B cell (primary cell): ENCODE data around the gene STAB1. TPM values are rescaled to one million over a fixed set of nuclear protein-coding genes. Genes with fewer than 3 reads are reported as not detected.

Source experiments
- ATAC-seq: fragments of 200-7000 bp; cut with Tn5 transposase; one replicate; pipeline ENCODE4 v1.10.0; 2021; ENCODE audit warnings: low read depth, mild to moderate bottlenecking, moderate number of reproducible peaks, moderate library complexity
- CTCF ChIA-PET: fragments of 350-600 bp; sonication (Branson Sonifier 250); formaldehyde crosslinking; loops from one replicate; lab custom pipeline; 2021; ENCODE audit warnings: antibody characterized with exemption, inconsistent platforms; lab: Charles Lee
- POLR2A ChIA-PET: fragments of 350-600 bp; sonication (Branson Sonifier 250); formaldehyde crosslinking; loops from one replicate; lab custom pipeline; 2021; ENCODE audit warnings: antibody characterized with exemption; lab: Charles Lee
- DNase-seq: peaks from one replicate; pipeline ENCODE4 v3.0.0; 2013
- H2AFZ ChIP-seq: 2 replicates; pipeline ENCODE4 v1.6.1; 2012; ENCODE audit warnings: mild to moderate bottlenecking, low read depth, low read length; ENCODE audit not compliant: insufficient read depth, poor library complexity, severe bottlenecking
- H3K27ac ChIP-seq, 2 donors: 1 replicate in 1 of 2; 2 replicates in 1 of 2; pipeline ENCODE4 v1.5.1; 2012 to 2013; ENCODE audit warnings: low read length in 2 of 2, mild to moderate bottlenecking in 2 of 2, moderate library complexity in 1 of 2
- H3K27me3 ChIP-seq, 4 experiments: fragments of 200-600 bp in 1 of 4; sonication (generic) in 1 of 4; replicated peaks in 1 of 4; 1 replicate in 2 of 4; 2 replicates in 2 of 4; pipeline versions ENCODE4 v1.6.1 to v1.7.0; 2013 to 2016; ENCODE audit warnings: low read length in 3 of 4, mild to moderate bottlenecking in 2 of 4, mixed read lengths in 1 of 4, moderate library complexity in 1 of 4; ENCODE audit not compliant: insufficient read depth in 4 of 4, control insufficient read depth in 3 of 4; ENCODE audit errors: control extremely low read depth in 1 of 4
- H3K36me3 ChIP-seq, 2 experiments: replicated peaks in 1 of 2; 1 replicate in 1 of 2; 2 replicates in 1 of 2; pipeline versions ENCODE4 v1.6.1 to v1.7.1; 2013; ENCODE audit warnings: low read length in 1 of 2; ENCODE audit not compliant: insufficient read depth in 2 of 2, control insufficient read depth in 1 of 2; ENCODE audit errors: control extremely low read depth in 1 of 2, extremely low read depth in 1 of 2
- H3K4me1 ChIP-seq, 2 donors: fragments of 200-600 bp in 1 of 2; sonication (generic) in 1 of 2; 1 replicate in 1 of 2; 2 replicates in 1 of 2; pipeline versions ENCODE4 v1.5.1 to v1.6.1; 2013 to 2017; ENCODE audit warnings: low read length in 2 of 2; ENCODE audit not compliant: control insufficient read depth in 2 of 2, insufficient read depth in 2 of 2
- H3K4me2 ChIP-seq: replicated peaks from 2 replicates; pipeline ENCODE3; 2012; ENCODE audit warnings: mild to moderate bottlenecking, low read depth, low read length; ENCODE audit not compliant: poor library complexity, severe bottlenecking
- H3K4me3 ChIP-seq, 5 experiments: fragments of 200-600 bp in 1 of 5; sonication (generic) in 1 of 5; 1 replicate in 3 of 5; 2 replicates in 2 of 5; pipeline versions ENCODE4 v1.5.1 to v1.7.0; 2011 to 2016; ENCODE audit warnings: low read length in 4 of 5, mild to moderate bottlenecking in 4 of 5, low read depth in 2 of 5, control low read depth in 1 of 5, moderate library complexity in 1 of 5; ENCODE audit not compliant: insufficient read depth in 1 of 5; ENCODE audit errors: control extremely low read depth in 1 of 5, extremely low read depth in 1 of 5
- H3K79me2 ChIP-seq: fragments of 200-600 bp; sonication (generic); one replicate; pipeline ENCODE4 v1.6.0; 2016; ENCODE audit warnings: low read length; ENCODE audit not compliant: control insufficient read depth, insufficient read depth
- H3K9ac ChIP-seq: fragments of 200-600 bp; sonication (generic); 2 replicates; pipeline ENCODE4 v1.6.1; 2017; ENCODE audit warnings: mild to moderate bottlenecking, low read length, moderate library complexity
- H3K9me3 ChIP-seq, 3 donors: one replicate each; pipeline versions ENCODE4 v1.6.1 to v1.7.1; 2013; ENCODE audit warnings: low read length in 2 of 3; ENCODE audit not compliant: control insufficient read depth in 2 of 3, insufficient read depth in 1 of 3; ENCODE audit errors: control extremely low read depth in 1 of 3
- H4K20me1 ChIP-seq: 2 replicates; pipeline ENCODE4 v1.6.0; 2012; ENCODE audit warnings: mild to moderate bottlenecking, low read length; ENCODE audit not compliant: insufficient read depth, control insufficient read depth, poor library complexity, severe bottlenecking
- H3K27ac Mint-ChIP-seq: one replicate; pipeline ENCODE4 v1.8.0; 2021; ENCODE audit warnings: mixed read lengths
- H3K27me3 Mint-ChIP-seq: one replicate; pipeline ENCODE4 v1.8.0; 2021; ENCODE audit warnings: mixed read lengths
- H3K4me1 Mint-ChIP-seq: one replicate; pipeline ENCODE4 v1.8.0; 2021; ENCODE audit warnings: mixed read lengths
- H3K4me3 Mint-ChIP-seq: one replicate; pipeline ENCODE4 v1.8.0; 2021; ENCODE audit warnings: mixed read lengths
- H3K9me3 Mint-ChIP-seq: one replicate; pipeline ENCODE4 v1.8.0; 2022; ENCODE audit warnings: mixed read lengths; ENCODE audit not compliant: insufficient read depth
- EZH2 ChIP-seq: IDR thresholded peaks from 2 replicates; pipeline ENCODE4 v1.6.1; 2012; ENCODE audit warnings: borderline replicate concordance, low read depth, mild to moderate bottlenecking, moderate library complexity, low read length; ENCODE audit not compliant: insufficient read depth, poor library complexity, severe bottlenecking
- WGBS: methylation state at CpG from one replicate; pipeline ENCODE4 v1.1.5; 2013; ENCODE audit warnings: missing lambda C conversion rate; ENCODE audit not compliant: insufficient coverage; 5-methylcytosine and 5-hydroxymethylcytosine counted together
- intact Hi-C: fragments of 100-400 bp; cut with micrococcal nuclease; formaldehyde crosslinking; loops from one replicate; pipeline ENCODE4 v1.10.0; 2022
- polyA plus RNA-seq: library from polyadenylated mRNA; depleted of rRNA; stranded (reverse); fragments of >200 nt; gene quantifications from 2 replicates; pipeline ENCODE4 v1.2.3, GENCODE V29; 2012
- total RNA-seq, 2 donors: library from RNA; stranded (reverse); fragments of 120-200 nt in 1 of 2; gene quantifications; 1 replicate in 1 of 2; 2 replicates in 1 of 2; pipeline versions ENCODE4 v1.2.3 to v1.2.4, GENCODE V29; 2013 to 2022
- TF ChIP-seq, protein P1 (sequence below): fragments of 200-600 bp; IDR thresholded peaks from one replicate; pipeline ENCODE4 v1.8.0; 2022; ENCODE audit warnings: antibody characterized with exemption, mild to moderate bottlenecking

The STAB1 gene
- total and polyA plus RNA-seq, 2 donors (not counting 1 experiment from before 2014, with no cell fraction given) = 3.8 to 4.5 TPM

- Histone ChIP-seq H3K9ac (no peak overlapping the region), H3K27me3 (no peaks in the 10 kb centered on the region), H3K4me1 (no peaks in the 10 kb centered on the region), H3K27ac (no peak overlapping the region), H3K36me3 (peaks cover 2 to 73% of the 10 kb centered on the region in 2 experiments), H2AFZ (no peak overlapping the region), H3K9me3 (no peaks in the 10 kb centered on the region), H3K4me3 (no peak overlapping the region), H4K20me1 (no peaks in the 10 kb centered on the region), H3K4me2 (no peak overlapping the region), H3K79me2 (no peaks in the 10 kb centered on the region)
- POLR2A ChIA-PET = no interaction called here
- no peak for TF ChIP-seq EZH2
- TF ChIP-seq, protein P1, sequence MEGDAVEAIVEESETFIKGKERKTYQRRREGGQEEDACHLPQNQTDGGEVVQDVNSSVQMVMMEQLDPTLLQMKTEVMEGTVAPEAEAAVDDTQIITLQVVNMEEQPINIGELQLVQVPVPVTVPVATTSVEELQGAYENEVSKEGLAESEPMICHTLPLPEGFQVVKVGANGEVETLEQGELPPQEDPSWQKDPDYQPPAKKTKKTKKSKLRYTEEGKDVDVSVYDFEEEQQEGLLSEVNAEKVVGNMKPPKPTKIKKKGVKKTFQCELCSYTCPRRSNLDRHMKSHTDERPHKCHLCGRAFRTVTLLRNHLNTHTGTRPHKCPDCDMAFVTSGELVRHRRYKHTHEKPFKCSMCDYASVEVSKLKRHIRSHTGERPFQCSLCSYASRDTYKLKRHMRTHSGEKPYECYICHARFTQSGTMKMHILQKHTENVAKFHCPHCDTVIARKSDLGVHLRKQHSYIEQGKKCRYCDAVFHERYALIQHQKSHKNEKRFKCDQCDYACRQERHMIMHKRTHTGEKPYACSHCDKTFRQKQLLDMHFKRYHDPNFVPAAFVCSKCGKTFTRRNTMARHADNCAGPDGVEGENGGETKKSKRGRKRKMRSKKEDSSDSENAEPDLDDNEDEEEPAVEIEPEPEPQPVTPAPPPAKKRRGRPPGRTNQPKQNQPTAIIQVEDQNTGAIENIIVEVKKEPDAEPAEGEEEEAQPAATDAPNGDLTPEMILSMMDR = no peak
- CTCF ChIA-PET = interaction anchor here (1.0 kb wide), 1 partner anchor 15 kb away, joined by 3 read pairs; no protein-coding TSS in a partner anchor
- Mint-ChIP-seq H3K27me3 (no peaks in the 10 kb centered on the region), H3K4me3 (no peak overlapping the region), H3K9me3 (no peaks in the 10 kb centered on the region), H3K4me1 (no peaks in the 10 kb centered on the region), H3K27ac (no peak overlapping the region)
- 95% methylated on average over 7 of the region's 7 CpGs for WGBS
- intact Hi-C loops = no loop called here
- no peak for DNase-seq
- ATAC-seq = no peak
Measured at GRCh38 chr3:52479037-52479876, 15.9 kb upstream of the STAB1 start.

GRCh38 chr3:52479877-52480575 lies 15.1 kb upstream of the STAB1 start:
- H3K9ac ChIP-seq = no peak overlapping the region
- no peaks in the 10 kb centered on the region for H3K9me3 Mint-ChIP-seq
- intact Hi-C loops = no loop called here
- no peak overlapping the region for H2AFZ ChIP-seq
- no peak overlapping the region for H3K4me3 Mint-ChIP-seq
- no peaks in the 10 kb centered on the region for H4K20me1 ChIP-seq
- peaks cover 2 to 70% of the 10 kb centered on the region in 2 experiments for H3K36me3 ChIP-seq
- no peaks in the 10 kb centered on the region for H3K4me1 ChIP-seq
- H3K27ac ChIP-seq = no peak overlapping the region
- H3K27me3 Mint-ChIP-seq = no peaks in the 10 kb centered on the region
- no peak for DNase-seq
- ATAC-seq = no peak
- H3K27me3 ChIP-seq = no peaks in the 10 kb centered on the region
- TF ChIP-seq, protein P1 = no peak
- no peak for TF ChIP-seq EZH2
- no peaks in the 10 kb centered on the region for H3K4me1 Mint-ChIP-seq
- no peaks in the 10 kb centered on the region for H3K79me2 ChIP-seq
- H3K4me3 ChIP-seq = no peak overlapping the region
- no peak overlapping the region for H3K27ac Mint-ChIP-seq
- no peaks in the 10 kb centered on the region for H3K9me3 ChIP-seq
- WGBS = 99% methylated on average over 12 of the region's 16 CpGs
- ChIA-PET CTCF (interaction anchor here (1.0 kb wide), 1 partner anchor 14 kb away, joined by 3 read pairs; no protein-coding TSS in a partner anchor), POLR2A (no interaction called here)
- no peak overlapping the region for H3K4me2 ChIP-seq
